Activated naive CD4-positive, alpha-beta T cell treated with anti-CD3 and anti-CD28 coated beads for 36 hours (primary cell): ENCODE measurements around the gene C19orf53. TPM values are rescaled to one million over a fixed set of nuclear protein-coding genes. Genes with fewer than 3 reads are reported as not detected.

Experiments
- CTCF ChIA-PET: fragments of 350-600 bp; sonication (Branson Sonifier 250); formaldehyde crosslinking; loops from one replicate; lab custom pipeline; 2021; ENCODE audit warnings: antibody characterized with exemption; lab: Charles Lee
- DNase-seq: peaks from one replicate; pipeline ENCODE4 v3.0.0-alpha.2; 2020
- H3K27ac Mint-ChIP-seq: one replicate; pipeline ENCODE4 v1.8.0; 2021; ENCODE audit warnings: mild to moderate bottlenecking, mixed read lengths
- H3K27me3 Mint-ChIP-seq: one replicate; pipeline ENCODE4 v1.8.0; 2021; ENCODE audit warnings: low read depth, mixed read lengths
- H3K36me3 Mint-ChIP-seq: one replicate; pipeline ENCODE4 v1.8.0; 2021; ENCODE audit warnings: low read depth, mixed read lengths
- H3K4me1 Mint-ChIP-seq: one replicate; pipeline ENCODE4 v1.8.0; 2021; ENCODE audit warnings: low read depth, mixed read lengths
- H3K4me3 Mint-ChIP-seq: one replicate; pipeline ENCODE4 v1.8.0; 2021; ENCODE audit warnings: mild to moderate bottlenecking, moderate library complexity, mixed read lengths
- H3K9me3 Mint-ChIP-seq: one replicate; pipeline ENCODE4 v1.8.0; 2021; ENCODE audit warnings: mixed read lengths
- intact Hi-C: fragments of 100-400 bp; cut with micrococcal nuclease; formaldehyde crosslinking; loops from one replicate; pipeline ENCODE4 v1.15.1; 2023
- total RNA-seq, 2 experiments: library from RNA; stranded (reverse); gene quantifications; one replicate each; pipeline ENCODE4 v1.2.3, GENCODE V29; 2021

C19orf53 gene
- total RNA-seq, 2 experiments from 2014 or later = 116 to 132 TPM

- intact Hi-C loops = loop anchor here (5.0 kb wide), 2 partner anchors 67 to 283 kb away; no protein-coding TSS in a partner anchor
- CTCF ChIA-PET = interaction anchor here (0.7 kb wide), 1 partner anchor 275 kb away, joined by 3 read pairs; no protein-coding TSS in a partner anchor
- Mint-ChIP-seq H3K36me3 (peaks cover 2% of the 10 kb centered on the region), H3K4me1 (peaks cover 22% of the 10 kb centered on the region), H3K9me3 (no peaks in the 10 kb centered on the region), H3K4me3 (no peak overlapping the region), H3K27me3 (no peaks in the 10 kb centered on the region), H3K27ac (no peak overlapping the region)
- no peak for DNase-seq
These were observed 25.4 kb downstream of the C19orf53 start for GRCh38 chr19:13799669-13800068.

- intact Hi-C loops = no loop called here
- Mint-ChIP-seq H3K4me3 (no peak overlapping the region), H3K27ac (no peak overlapping the region), H3K9me3 (no peaks in the 10 kb centered on the region), H3K36me3 (peaks cover 2% of the 10 kb centered on the region), H3K27me3 (no peaks in the 10 kb centered on the region), H3K4me1 (no peaks in the 10 kb centered on the region)
- CTCF ChIA-PET = interaction anchor here (0.5 to 1.2 kb wide), 4 partner anchors 30 to 568 kb away, joined by 3 read pairs; no protein-coding TSS in a partner anchor
- DNase-seq = no peak
These were observed 28.8 kb downstream of the C19orf53 start for GRCh38 chr19:13803038-13803437.

GRCh38 chr19:13804830-13805683 lies 30.8 kb downstream of the C19orf53 start:
- DNase-seq = no peak
- intact Hi-C loops = no loop called here
- Mint-ChIP-seq H3K36me3 (peaks cover 4% of the 10 kb centered on the region), H3K27me3 (no peaks in the 10 kb centered on the region), H3K9me3 (no peaks in the 10 kb centered on the region), H3K4me1 (no peaks in the 10 kb centered on the region), H3K27ac (no peak overlapping the region), H3K4me3 (no peak overlapping the region)
- CTCF ChIA-PET = interaction anchor here (0.6 to 1.3 kb wide), 3 partner anchors 9 to 99 kb away, joined by 3 to 7 read pairs (median 5); no protein-coding TSS in a partner anchor

- peaks cover 2% of the 10 kb centered on the region for H3K36me3 Mint-ChIP-seq
- H3K4me3 Mint-ChIP-seq = no peak overlapping the region
- H3K27me3 Mint-ChIP-seq = no peaks in the 10 kb centered on the region
- intact Hi-C loops = no loop called here
- no peaks in the 10 kb centered on the region for H3K4me1 Mint-ChIP-seq
- H3K9me3 Mint-ChIP-seq = no peaks in the 10 kb centered on the region
- DNase-seq = no peak
- CTCF ChIA-PET = no interaction called here
- no peak overlapping the region for H3K27ac Mint-ChIP-seq
These were observed 32.5 kb downstream of the C19orf53 start for GRCh38 chr19:13806728-13807127.

- Mint-ChIP-seq H3K4me1 (no peaks in the 10 kb centered on the region), H3K27ac (no peak overlapping the region), H3K27me3 (no peaks in the 10 kb centered on the region), H3K4me3 (no peak overlapping the region), H3K36me3 (peaks cover 2% of the 10 kb centered on the region), H3K9me3 (no peaks in the 10 kb centered on the region)
- CTCF ChIA-PET = no interaction called here
- DNase-seq = no peak
- intact Hi-C loops = no loop called here
These were observed 33.3 kb downstream of the C19orf53 start for GRCh38 chr19:13807421-13808021.

GRCh38 chr19:13808856-13809255 lies 34.6 kb downstream of the C19orf53 start:
- intact Hi-C loops = no loop called here
- Mint-ChIP-seq H3K4me1 (no peaks in the 10 kb centered on the region), H3K36me3 (peaks cover 4% of the 10 kb centered on the region), H3K27me3 (no peaks in the 10 kb centered on the region), H3K27ac (no peak overlapping the region), H3K9me3 (no peaks in the 10 kb centered on the region), H3K4me3 (no peak overlapping the region)
- DNase-seq = no peak
- CTCF ChIA-PET = no interaction called here

- intact Hi-C loops = no loop called here
- H3K4me1 Mint-ChIP-seq = no peaks in the 10 kb centered on the region
- peaks cover 4% of the 10 kb centered on the region for H3K36me3 Mint-ChIP-seq
- no peak for DNase-seq
- no peaks in the 10 kb centered on the region for H3K9me3 Mint-ChIP-seq
- no peaks in the 10 kb centered on the region for H3K27me3 Mint-ChIP-seq
- H3K27ac Mint-ChIP-seq = no peak overlapping the region
- H3K4me3 Mint-ChIP-seq = no peak overlapping the region
- CTCF ChIA-PET = interaction anchor here (0.6 kb wide), 1 partner anchor 40 kb away, joined by 3 read pairs; no protein-coding TSS in a partner anchor
These were observed 38.3 kb downstream of the C19orf53 start for GRCh38 chr19:13812544-13812943.

GRCh38 chr19:13813147-13813546 lies 38.9 kb downstream of the C19orf53 start:
- Mint-ChIP-seq H3K27me3 (no peaks in the 10 kb centered on the region), H3K4me3 (no peak overlapping the region), H3K36me3 (peaks cover 4% of the 10 kb centered on the region), H3K27ac (no peak overlapping the region), H3K4me1 (no peaks in the 10 kb centered on the region), H3K9me3 (no peaks in the 10 kb centered on the region)
- CTCF ChIA-PET = no interaction called here
- intact Hi-C loops = no loop called here
- DNase-seq = no peak

GRCh38 chr19:13814550-13814949 lies 40.3 kb downstream of the C19orf53 start:
- Mint-ChIP-seq H3K27ac (no peak overlapping the region), H3K4me1 (no peaks in the 10 kb centered on the region), H3K9me3 (no peaks in the 10 kb centered on the region), H3K4me3 (no peak overlapping the region), H3K27me3 (no peaks in the 10 kb centered on the region), H3K36me3 (peaks cover 4% of the 10 kb centered on the region)
- intact Hi-C loops = no loop called here
- no peak for DNase-seq
- CTCF ChIA-PET = interaction anchor here (0.6 to 1.0 kb wide), 3 partner anchors 48 to 1047 kb away, joined by 3 to 6 read pairs (median 4); no protein-coding TSS in a partner anchor

GRCh38 chr19:13817018-13817614 lies 42.9 kb downstream of the C19orf53 start:
- Mint-ChIP-seq H3K27me3 (no peaks in the 10 kb centered on the region), H3K9me3 (no peaks in the 10 kb centered on the region), H3K4me3 (no peak overlapping the region), H3K27ac (no peak overlapping the region), H3K36me3 (peaks cover 4% of the 10 kb centered on the region), H3K4me1 (no peaks in the 10 kb centered on the region)
- no peak for DNase-seq
- CTCF ChIA-PET = no interaction called here
- intact Hi-C loops = no loop called here

GRCh38 chr19:13817615-13818371 lies 43.5 kb downstream of the C19orf53 start:
- Mint-ChIP-seq H3K9me3 (no peaks in the 10 kb centered on the region), H3K27ac (no peak overlapping the region), H3K4me3 (no peak overlapping the region), H3K36me3 (peaks cover 4% of the 10 kb centered on the region), H3K4me1 (no peaks in the 10 kb centered on the region), H3K27me3 (no peaks in the 10 kb centered on the region)
- intact Hi-C loops = no loop called here
- DNase-seq = no peak
- CTCF ChIA-PET = no interaction called here

GRCh38 chr19:13819238-13819637 lies 45.0 kb downstream of the C19orf53 start:
- no peak for DNase-seq
- Mint-ChIP-seq H3K4me1 (no peaks in the 10 kb centered on the region), H3K9me3 (no peaks in the 10 kb centered on the region), H3K36me3 (peaks cover 1% of the 10 kb centered on the region), H3K4me3 (no peak overlapping the region), H3K27ac (no peak overlapping the region), H3K27me3 (no peaks in the 10 kb centered on the region)
- intact Hi-C loops = no loop called here
- CTCF ChIA-PET = interaction anchor here (0.5 kb wide), 1 partner anchor 9 kb away, joined by 4 read pairs; no protein-coding TSS in a partner anchor
